ENCODE measurements around the gene OAT.

DNA sequence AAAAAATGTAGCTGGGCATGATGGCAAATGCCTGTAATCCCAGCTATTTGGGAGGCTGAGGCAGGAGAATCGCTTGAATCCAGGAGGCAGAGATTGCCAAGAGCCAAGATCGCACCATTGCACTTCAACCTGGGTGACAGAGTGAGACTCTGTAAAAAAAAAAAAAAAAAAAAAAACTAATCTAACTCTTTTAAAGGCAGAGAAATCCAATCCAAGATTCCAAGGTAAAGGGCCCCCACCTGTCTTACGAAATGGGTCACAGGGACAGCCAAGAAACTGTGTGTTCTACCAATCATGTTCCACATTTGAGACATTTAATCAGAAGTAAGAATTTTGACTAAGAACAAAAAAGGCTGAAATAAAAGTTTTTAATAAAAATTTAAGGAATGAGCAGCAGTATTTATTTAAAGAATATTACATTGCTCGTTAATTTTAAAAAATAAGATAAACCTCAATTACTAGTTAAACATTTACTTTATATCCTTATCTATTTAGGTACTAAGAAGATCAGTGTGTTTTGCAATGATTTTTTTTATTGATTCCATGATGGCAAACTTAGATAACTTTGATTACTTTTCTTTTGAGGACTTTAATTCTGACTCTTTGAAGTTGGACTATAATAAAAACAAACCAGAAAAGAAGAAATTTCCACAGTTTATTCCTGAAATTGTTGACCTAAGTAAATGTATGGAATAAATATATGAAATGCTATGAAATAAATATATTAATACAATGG lies 6.7 kb upstream of the OAT start:
- TF ChIP-seq, protein P1, sequence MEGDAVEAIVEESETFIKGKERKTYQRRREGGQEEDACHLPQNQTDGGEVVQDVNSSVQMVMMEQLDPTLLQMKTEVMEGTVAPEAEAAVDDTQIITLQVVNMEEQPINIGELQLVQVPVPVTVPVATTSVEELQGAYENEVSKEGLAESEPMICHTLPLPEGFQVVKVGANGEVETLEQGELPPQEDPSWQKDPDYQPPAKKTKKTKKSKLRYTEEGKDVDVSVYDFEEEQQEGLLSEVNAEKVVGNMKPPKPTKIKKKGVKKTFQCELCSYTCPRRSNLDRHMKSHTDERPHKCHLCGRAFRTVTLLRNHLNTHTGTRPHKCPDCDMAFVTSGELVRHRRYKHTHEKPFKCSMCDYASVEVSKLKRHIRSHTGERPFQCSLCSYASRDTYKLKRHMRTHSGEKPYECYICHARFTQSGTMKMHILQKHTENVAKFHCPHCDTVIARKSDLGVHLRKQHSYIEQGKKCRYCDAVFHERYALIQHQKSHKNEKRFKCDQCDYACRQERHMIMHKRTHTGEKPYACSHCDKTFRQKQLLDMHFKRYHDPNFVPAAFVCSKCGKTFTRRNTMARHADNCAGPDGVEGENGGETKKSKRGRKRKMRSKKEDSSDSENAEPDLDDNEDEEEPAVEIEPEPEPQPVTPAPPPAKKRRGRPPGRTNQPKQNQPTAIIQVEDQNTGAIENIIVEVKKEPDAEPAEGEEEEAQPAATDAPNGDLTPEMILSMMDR (IDR thresholded peaks at IDR 0.05) = no peak
- TF ChIP-seq SMC3 (IDR thresholded peaks at IDR 0.05; ENCODE audit: low read depth, low read length) (no peak), RFX5 (IDR thresholded peaks at IDR 0.05; ENCODE audit: low read length) (no peak), POLR2AphosphoS5 (IDR thresholded peaks at IDR 0.05; ENCODE audit: low read depth, low read length) (no peak), YY1 (IDR thresholded peaks at IDR 0.05; ENCODE audit: low read depth) (no peak), EZH2phosphoT487 (IDR thresholded peaks at IDR 0.05; ENCODE audit: borderline replicate concordance, low read depth) (no peak), GABPA (IDR thresholded peaks at IDR 0.05; ENCODE audit: low read depth) (no peak), NRF1 (IDR thresholded peaks at IDR 0.05; ENCODE audit: low read depth, low read length) (no peak), TCF12 (IDR thresholded peaks at IDR 0.05) (no peak)
- TF ChIP-seq, protein P2, sequence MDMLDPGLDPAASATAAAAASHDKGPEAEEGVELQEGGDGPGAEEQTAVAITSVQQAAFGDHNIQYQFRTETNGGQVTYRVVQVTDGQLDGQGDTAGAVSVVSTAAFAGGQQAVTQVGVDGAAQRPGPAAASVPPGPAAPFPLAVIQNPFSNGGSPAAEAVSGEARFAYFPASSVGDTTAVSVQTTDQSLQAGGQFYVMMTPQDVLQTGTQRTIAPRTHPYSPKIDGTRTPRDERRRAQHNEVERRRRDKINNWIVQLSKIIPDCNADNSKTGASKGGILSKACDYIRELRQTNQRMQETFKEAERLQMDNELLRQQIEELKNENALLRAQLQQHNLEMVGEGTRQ (IDR thresholded peaks at IDR 0.05; ENCODE audit: borderline replicate concordance, low read depth, low read length) = no peak

Measured in SK-N-SH (cell line).